Measurements from ENCODE around the gene WDR59.
"Not testable (repeated sequence)": the region's sequence is repeated elsewhere in the genome, so short reads cannot be mapped to it uniquely, and the experiment has no call there.

DNA sequence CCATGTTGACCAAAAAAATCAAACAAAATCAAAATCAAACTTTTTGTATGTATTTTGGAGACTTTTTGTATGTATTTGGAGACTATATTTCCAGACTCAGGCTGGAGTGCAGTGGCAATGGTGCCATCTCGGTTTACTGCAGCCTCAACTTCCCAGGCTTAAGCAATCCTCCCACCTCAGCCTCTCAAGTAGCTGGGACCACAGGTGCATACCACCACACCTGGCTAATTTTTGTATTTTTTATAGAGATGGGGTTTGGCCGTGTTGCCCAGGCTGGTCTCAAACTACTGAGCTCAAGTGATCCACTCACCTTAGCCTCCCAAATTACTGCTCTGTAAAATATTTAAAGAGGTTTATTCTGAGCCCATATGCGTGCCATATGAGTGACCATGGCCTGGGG lies 4.9 kb upstream of the WDR59 start:
- TF ChIP-seq ZNF473 (tag by site-specific recombination; IDR thresholded peaks at IDR 0.05); CTCF (tag by site-specific recombination; IDR thresholded peaks at IDR 0.05); ZNF416 (tag by site-specific recombination; IDR thresholded peaks at IDR 0.05); MZF1 (tag by site-specific recombination; IDR thresholded peaks at IDR 0.05; ENCODE audit: borderline replicate concordance); ZNF280D (tag by site-specific recombination; IDR thresholded peaks at IDR 0.05); KLF1 (tag by site-specific recombination; IDR thresholded peaks at IDR 0.05); ZNF558 (tag by site-specific recombination; IDR thresholded peaks at IDR 0.05); YY1 (tag by site-specific recombination; IDR thresholded peaks at IDR 0.05); ZFP3 (tag by site-specific recombination; IDR thresholded peaks at IDR 0.05; ENCODE audit: low read depth); KLF8 (tag by site-specific recombination; IDR thresholded peaks at IDR 0.05); ZNF175 (tag by site-specific recombination; IDR thresholded peaks at IDR 0.05); SP2 (tag by site-specific recombination; IDR thresholded peaks at IDR 0.05); REST (tag by site-specific recombination; IDR thresholded peaks at IDR 0.05): not testable (repeated sequence)

Data from HEK293 (cell line).